Measurements from ENCODE around the gene DGKQ. TPM values are rescaled to one million over a fixed set of nuclear protein-coding genes. Genes with fewer than 3 reads are reported as not detected.

The DGKQ gene
- total and polyA plus RNA-seq, 2 of the 8 experiments (the other 6 are each of a cell fraction or from before 2014, with no cell fraction given), result 7.3 to 9.7 TPM

DNA sequence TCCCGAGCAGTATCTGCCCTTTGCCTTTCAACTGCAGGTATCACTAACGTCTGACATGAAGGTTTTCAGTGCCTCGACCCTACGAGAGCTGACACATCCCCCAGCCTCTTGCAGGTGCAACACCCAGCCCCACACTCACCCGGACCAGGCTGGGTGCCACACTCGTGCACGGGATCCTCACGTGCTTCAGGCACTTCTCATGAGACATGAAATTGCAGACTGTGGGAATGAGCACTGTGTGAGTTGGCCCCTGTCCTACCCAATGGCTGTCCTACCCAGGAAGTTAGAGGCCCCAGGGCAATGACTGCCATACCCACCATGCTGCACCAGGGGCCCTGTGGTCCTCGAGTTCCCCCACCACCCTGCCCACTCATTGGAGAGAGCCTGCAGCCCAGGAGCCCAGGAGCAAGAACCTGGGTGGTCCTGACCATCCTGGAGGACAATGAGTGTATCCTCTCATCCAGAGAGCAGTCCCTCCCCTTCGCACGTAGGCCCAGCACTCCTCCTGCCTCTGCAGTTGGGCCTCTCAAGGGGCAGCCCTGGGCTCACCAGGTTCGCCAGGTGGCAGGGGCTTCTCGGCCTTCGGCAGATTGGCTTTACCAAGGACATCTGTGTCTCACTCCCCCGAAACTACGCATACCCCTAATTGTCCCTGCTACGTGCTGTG is 2.4 kb downstream of the DGKQ start (continued):
- TF ChIP-seq CHD1 (IDR thresholded peaks at IDR 0.05; ENCODE audit: low read depth, low read length) (no peak), SIRT6 (IDR thresholded peaks at IDR 0.05; ENCODE audit: low read length) (no peak), SP4 (IDR thresholded peaks at IDR 0.05; ENCODE audit: low read length) (no peak), TAF1 (IDR thresholded peaks at IDR 0.05; ENCODE audit: low read depth, low read length) (no peak), JUN (IDR thresholded peaks at IDR 0.05; ENCODE audit: low read depth, low read length) (no peak), SIN3A (conservative IDR thresholded peaks at IDR 0.05 in 1 of 2, IDR thresholded peaks at IDR 0.05 in 1 of 2; ENCODE audit: low read depth in 1 of 2, low read length in 2 of 2) (no peak), CBX8 (IDR thresholded peaks at IDR 0.05; ENCODE audit: borderline replicate concordance, low read depth, low read length) (no peak), TBP (IDR thresholded peaks at IDR 0.05; ENCODE audit: low read depth, low read length) (no peak), SAP30 (IDR thresholded peaks at IDR 0.05; ENCODE audit: insufficient read depth, insufficient replicate concordance, low read length) (no peak)

All from H1 (cell line).